Dendritic cell treated with granulocyte-macrophage colony-stimulating factor and Interleukin-4, amounts not matched to agents 40 ng/mL and 50 ng/mL, for 4 days (primary cell): ENCODE measurements around the gene DNAJC8.

Experiments
- H3K27ac Mint-ChIP-seq: one replicate; pipeline ENCODE4 v1.8.0; 2022; ENCODE audit warnings: mild to moderate bottlenecking, mixed read lengths
- H3K27me3 Mint-ChIP-seq: one replicate; pipeline ENCODE4 v1.8.0; 2022; ENCODE audit warnings: mild to moderate bottlenecking, mixed read lengths
- H3K36me3 Mint-ChIP-seq: one replicate; pipeline ENCODE4 v1.8.0; 2022; ENCODE audit warnings: low read depth, mixed read lengths
- H3K4me1 Mint-ChIP-seq: one replicate; pipeline ENCODE4 v1.8.0; 2022; ENCODE audit warnings: low read depth, mixed read lengths
- H3K4me3 Mint-ChIP-seq: one replicate; pipeline ENCODE4 v1.8.0; 2022; ENCODE audit warnings: mild to moderate bottlenecking, moderate library complexity, mixed read lengths
- H3K9me3 Mint-ChIP-seq: one replicate; pipeline ENCODE4 v1.8.0; 2022; ENCODE audit warnings: mixed read lengths
- intact Hi-C: fragments of 100-400 bp; cut with micrococcal nuclease; formaldehyde crosslinking; loops from one replicate; pipeline ENCODE4 v1.15.0; 2022

Gene DNAJC8

DNA sequence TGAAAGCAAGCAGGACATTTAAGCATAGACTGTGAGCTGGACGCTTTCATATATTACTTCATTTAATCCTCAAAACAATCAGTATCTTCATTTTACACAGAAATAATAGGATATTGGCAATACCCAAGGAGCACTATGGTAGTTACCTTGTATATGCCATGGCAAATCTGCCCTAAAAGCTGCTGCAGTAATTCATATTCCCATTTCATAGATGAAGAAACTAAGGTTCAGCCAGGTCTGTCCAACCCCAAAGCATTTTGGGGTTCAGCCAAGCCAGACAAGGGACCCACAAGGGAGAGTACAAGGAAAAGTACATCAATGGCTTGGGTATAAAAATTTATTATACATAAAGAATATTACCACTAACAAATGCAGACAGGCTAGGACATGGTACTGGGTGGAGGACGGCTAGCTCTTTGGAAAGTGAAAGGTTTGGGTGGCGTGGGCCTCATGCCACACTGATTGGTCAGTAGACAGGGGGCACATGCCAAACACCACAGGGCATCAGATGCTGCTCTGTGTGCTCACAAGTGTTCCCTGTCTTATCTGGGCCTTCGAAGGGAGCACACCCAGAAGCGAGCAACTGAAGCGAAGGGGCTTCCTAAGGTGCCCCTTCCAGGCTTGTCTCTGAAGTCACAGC is 32.5 kb downstream of the DNAJC8 start:
- H3K9me3 Mint-ChIP-seq, result no peaks in the 10 kb centered on the region
- H3K27me3 Mint-ChIP-seq, result no peaks in the 10 kb centered on the region
- H3K4me3 Mint-ChIP-seq, result no peak overlapping the region
- peaks cover 78% of the 10 kb centered on the region for H3K36me3 Mint-ChIP-seq
- peaks cover 31% of the 10 kb centered on the region for H3K4me1 Mint-ChIP-seq
- intact Hi-C loops, result no loop called here
- no peak overlapping the region for H3K27ac Mint-ChIP-seq

DNA sequence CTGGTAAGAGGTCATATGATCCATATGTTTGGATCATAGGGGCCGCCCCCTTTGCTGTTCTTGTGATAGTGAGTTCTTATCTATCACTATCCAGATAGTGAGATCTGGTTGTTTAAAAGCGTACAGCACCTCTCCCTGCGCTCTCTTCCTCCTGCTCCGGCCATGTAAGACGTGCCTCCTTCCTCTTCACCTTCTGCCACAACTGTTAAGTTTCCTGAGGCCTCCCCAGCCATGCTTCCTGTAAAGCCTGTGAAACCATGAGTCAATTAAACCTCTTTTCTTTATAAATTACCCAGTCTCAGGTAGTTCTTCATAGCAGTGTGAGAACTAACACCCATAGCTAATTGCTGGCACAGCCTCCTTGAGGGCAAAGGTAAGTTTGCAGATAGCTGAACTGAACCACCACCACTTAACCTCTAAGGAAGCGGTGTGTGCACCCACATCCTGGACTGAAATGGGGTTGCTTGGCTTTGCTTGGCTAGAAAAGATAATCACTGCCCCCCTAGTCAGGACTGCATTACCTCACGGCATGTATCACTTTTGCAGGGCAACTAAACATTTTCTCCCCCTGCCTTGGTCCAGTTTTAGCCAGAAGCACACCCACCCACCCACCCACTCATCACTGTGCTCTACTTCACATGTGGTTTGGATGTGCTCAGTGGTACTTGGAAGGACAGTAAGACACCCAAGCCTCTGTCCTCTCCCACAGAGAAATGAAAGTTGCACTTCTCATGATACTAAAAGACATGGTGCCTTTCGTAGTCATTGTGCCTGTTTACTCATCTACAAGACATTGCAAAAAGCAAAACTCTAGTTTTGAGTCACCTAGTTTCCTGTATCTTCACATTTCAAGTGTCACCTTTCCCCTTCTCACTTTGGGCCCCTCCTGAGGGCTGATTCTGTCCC is 33.2 kb downstream of the DNAJC8 start:
- Mint-ChIP-seq H3K27me3 (no peaks in the 10 kb centered on the region), H3K4me3 (no peak overlapping the region), H3K9me3 (no peaks in the 10 kb centered on the region), H3K36me3 (peaks cover 70% of the 10 kb centered on the region), H3K27ac (peak overlapping the region; percentile 12), H3K4me1 (peaks cover 31% of the 10 kb centered on the region)
- intact Hi-C loops, result loop anchor here (10.0 kb wide), 1 partner anchor 365 kb away; the partner anchor contains the start of gene PPP1R8

DNA sequence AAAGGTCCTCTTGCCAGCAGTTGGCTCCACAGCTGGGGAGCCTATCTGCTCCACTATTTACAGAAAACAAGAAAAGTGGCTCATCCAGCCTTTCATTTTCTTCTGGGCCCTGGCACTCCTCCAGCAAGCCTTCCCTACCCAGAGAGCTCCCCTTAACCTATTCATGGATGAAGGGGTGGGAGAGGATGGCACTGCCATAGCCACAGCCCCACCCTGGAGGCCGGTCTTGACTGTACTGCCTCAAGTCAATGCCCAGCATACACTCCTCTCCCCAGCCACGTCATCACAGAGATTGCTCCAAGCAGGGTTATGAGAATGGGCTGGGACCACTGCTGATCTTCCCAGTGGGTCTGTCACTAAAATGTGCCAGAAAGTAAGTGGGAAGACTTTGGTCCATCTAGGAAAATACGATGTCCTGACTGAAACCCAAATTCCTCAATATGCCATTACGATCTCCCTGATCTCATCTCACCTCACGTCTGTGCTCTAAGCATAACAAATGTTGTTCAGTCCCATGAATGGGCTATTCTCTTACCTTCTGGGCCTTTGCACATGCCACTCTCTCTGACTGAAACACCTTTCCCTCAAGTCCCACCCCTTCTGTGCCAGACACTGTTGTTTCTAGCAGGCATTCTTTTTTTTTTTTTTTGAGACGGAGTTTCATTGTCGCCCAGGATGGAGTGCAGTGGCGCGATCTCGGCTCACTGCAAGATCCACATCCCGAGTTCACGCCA is 35.0 kb downstream of the DNAJC8 start:
- intact Hi-C loops, result loop anchor here (10.0 kb wide), 1 partner anchor 363 kb away; the partner anchor contains the start of gene PPP1R8
- Mint-ChIP-seq H3K36me3 (peaks cover 60% of the 10 kb centered on the region), H3K9me3 (no peaks in the 10 kb centered on the region), H3K4me1 (peaks cover 31% of the 10 kb centered on the region), H3K27me3 (no peaks in the 10 kb centered on the region), H3K27ac (peak overlapping the region; percentile 21), H3K4me3 (no peak overlapping the region)

DNA sequence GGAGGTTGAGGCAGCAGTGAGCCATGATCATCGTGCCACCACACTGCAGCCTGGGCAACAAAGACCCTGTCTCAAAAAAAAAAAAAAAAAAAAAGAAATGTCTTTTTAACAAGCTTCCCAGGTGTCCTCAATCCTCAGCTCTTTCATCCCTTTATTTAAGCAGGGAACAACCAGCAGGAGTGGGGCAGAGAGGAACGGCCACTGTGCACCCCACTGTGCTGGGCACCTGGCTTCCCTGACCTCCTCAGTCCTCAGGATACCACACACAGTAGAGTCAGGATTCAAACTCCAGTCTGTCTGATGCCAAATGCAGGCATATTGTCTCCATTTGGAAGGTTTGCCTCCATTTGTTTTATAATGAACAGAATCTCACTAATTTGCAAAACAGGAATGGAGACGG is 36.5 kb downstream of the DNAJC8 start:
- H3K9me3 Mint-ChIP-seq, result no peaks in the 10 kb centered on the region
- H3K4me1 Mint-ChIP-seq, result peaks cover 34% of the 10 kb centered on the region
- no peaks in the 10 kb centered on the region for H3K27me3 Mint-ChIP-seq
- H3K4me3 Mint-ChIP-seq, result no peak overlapping the region
- H3K36me3 Mint-ChIP-seq, result peaks cover 49% of the 10 kb centered on the region
- intact Hi-C loops, result loop anchor here (10.0 kb wide), 1 partner anchor 362 kb away; the partner anchor contains the start of gene PPP1R8
- H3K27ac Mint-ChIP-seq, result peak overlapping the region; percentile 33

DNA sequence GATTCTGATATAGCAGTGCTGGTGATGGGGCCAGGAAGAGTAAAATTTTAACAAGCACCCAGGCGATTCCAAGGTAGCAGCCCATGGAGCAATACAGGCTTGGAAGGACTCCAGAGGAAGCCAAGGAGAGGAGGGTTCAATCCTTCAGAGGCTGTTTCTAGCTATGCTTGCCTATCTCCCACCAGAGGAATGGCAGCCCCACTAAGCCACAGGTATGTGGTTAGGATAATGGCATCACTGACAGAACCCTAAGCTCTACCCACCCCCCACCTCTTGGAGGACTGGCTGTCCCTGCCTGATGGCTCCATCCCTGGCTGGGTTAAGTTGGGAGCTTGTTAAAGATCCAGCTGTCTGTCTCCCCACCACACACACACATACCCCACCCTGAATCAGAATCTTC is 37.0 kb downstream of the DNAJC8 start:
- H3K27ac Mint-ChIP-seq, result no peak overlapping the region
- no peak overlapping the region for H3K4me3 Mint-ChIP-seq
- intact Hi-C loops, result loop anchor here (10.0 kb wide), 1 partner anchor 361 kb away; the partner anchor contains the start of gene PPP1R8
- H3K27me3 Mint-ChIP-seq, result no peaks in the 10 kb centered on the region
- H3K9me3 Mint-ChIP-seq, result no peaks in the 10 kb centered on the region
- H3K4me1 Mint-ChIP-seq, result peaks cover 40% of the 10 kb centered on the region
- H3K36me3 Mint-ChIP-seq, result peaks cover 44% of the 10 kb centered on the region

DNA sequence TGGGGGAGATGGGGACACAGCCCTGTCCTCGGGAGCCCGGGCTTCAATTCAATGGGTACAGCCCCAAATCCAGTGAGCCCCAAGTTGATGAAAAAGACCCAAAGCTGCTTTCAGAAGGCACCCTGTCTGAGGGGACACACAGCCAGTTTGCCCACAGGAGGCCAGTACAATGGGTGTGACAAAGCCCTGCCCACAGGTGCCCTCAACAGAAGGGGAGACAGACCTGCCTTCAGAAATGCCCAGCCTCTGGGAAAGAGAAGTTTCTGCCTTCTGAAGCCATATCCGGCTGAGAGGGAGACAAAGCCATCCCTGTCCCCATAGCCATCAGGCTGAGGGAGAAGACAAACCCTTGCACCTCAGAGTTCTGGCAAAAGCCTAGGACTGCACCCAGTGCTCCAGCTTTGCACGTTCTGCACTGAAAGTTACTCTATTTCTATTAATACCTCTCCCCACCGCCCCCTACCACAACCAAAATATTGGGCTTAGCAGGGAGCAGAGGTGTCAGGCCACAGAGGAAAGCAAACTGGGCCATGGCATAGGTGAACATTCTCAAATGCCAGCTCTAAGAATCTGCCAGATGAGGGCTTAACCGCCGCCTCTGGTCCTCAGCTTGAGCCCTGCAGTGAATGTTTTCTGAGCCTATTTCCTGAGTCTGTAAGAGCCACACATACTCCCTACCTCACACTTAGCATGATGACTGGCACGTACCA is 38.3 kb downstream of the DNAJC8 start:
- intact Hi-C loops, result loop anchor here (10.0 kb wide), 1 partner anchor 360 kb away; the partner anchor contains the start of gene PPP1R8
- peaks cover 43% of the 10 kb centered on the region for H3K4me1 Mint-ChIP-seq
- no peak overlapping the region for H3K4me3 Mint-ChIP-seq
- peaks cover 31% of the 10 kb centered on the region for H3K36me3 Mint-ChIP-seq
- H3K27ac Mint-ChIP-seq, result no peak overlapping the region
- H3K9me3 Mint-ChIP-seq, result no peaks in the 10 kb centered on the region
- no peaks in the 10 kb centered on the region for H3K27me3 Mint-ChIP-seq

DNA sequence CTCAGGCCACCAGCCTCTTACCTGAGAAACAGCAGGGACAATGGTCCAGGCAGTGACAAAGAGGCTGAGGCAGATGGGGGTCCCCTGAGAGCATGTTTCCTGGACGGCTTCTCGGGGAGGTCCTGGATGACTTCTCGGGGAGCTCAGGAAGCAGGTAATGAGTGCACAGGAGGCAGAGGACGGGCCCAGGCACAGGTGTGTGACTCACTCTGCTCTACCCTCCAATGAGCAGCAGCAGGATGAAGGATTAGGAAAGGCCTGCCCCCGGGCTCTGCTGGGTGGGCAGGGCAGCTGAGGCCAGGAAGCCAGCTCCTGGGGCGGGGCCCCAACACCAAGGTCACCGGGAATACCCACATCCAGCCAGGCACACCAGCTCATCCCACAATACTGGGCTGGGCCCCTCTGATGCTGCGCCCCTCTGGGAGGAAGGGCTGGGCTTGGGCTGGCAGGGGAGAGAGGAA is 39.1 kb downstream of the DNAJC8 start:
- intact Hi-C loops, result loop anchor here (10.0 kb wide), 1 partner anchor 359 kb away; the partner anchor contains the start of gene PPP1R8
- H3K27ac Mint-ChIP-seq, result no peak overlapping the region
- no peak overlapping the region for H3K4me3 Mint-ChIP-seq
- no peaks in the 10 kb centered on the region for H3K27me3 Mint-ChIP-seq
- H3K4me1 Mint-ChIP-seq, result peaks cover 39% of the 10 kb centered on the region
- H3K36me3 Mint-ChIP-seq, result peaks cover 23% of the 10 kb centered on the region
- H3K9me3 Mint-ChIP-seq, result no peaks in the 10 kb centered on the region

DNA sequence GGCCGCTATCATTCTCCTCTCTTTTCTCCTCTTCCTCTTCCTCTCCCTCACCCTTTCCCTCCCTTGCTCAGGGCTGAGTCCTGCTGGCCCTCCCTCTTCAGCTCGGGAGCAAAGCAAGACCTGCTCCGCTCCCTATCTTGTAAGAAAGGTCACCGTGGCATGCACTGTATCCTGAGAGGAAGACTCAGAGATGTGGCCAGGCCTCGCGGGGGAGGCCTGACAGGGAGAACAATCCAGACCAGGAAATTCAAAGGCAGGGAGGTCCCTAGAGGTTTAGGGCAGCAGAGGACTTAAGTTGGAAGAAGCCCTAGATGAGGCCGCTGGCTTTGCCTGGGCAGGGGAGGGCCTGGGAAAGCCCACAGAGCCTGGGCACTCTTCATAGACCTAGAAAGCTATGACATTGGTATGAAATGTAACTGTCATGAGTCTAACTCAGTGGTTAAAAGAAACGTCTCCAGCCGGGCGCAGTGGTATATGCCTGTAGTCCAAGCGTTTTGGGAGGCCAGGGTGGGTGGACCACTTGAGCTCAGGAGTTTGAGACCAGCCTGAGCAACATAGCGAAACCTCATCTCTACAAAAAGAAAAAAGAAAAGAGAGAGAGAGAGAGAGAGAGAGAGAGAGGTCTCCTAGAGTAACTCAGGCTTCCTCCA is 41.7 kb downstream of the DNAJC8 start:
- H3K4me1 Mint-ChIP-seq, result peaks cover 19% of the 10 kb centered on the region
- intact Hi-C loops, result loop anchor here (10.0 kb wide), 1 partner anchor 356 kb away; the partner anchor contains the start of gene PPP1R8
- peak overlapping the region; percentile 78 for H3K27ac Mint-ChIP-seq
- H3K36me3 Mint-ChIP-seq, result peaks cover 9% of the 10 kb centered on the region
- no peak overlapping the region for H3K4me3 Mint-ChIP-seq
- H3K9me3 Mint-ChIP-seq, result no peaks in the 10 kb centered on the region
- H3K27me3 Mint-ChIP-seq, result no peaks in the 10 kb centered on the region

DNA sequence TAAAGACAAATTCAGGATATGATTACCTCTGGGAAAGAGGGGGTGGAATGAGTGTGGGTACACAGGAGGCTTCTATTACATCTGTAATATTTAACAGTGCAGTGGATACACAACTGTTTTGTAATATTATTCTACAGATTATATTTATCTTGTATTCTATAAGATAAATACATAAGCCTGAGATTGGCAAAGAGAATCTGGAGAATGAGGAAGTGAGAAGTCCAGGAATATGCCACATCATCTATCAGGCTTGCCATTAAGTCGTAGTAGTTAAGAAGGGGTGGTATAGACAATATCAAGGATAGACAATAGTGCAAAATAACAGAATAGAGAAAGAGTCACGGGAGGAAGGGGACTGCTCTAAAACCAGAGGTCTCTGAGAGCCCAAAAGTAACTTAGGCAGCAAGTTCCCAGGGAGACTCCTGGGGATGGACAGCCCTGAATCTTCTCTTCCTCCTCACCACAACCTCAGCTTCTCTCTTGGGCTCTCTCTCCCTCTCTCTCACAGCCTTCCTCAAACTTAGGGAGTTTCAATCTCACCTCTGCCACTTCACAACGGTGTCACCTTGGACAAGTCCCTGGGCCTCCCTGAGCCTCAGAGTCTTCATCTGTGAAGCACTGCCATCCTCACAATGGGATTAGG is 42.4 kb downstream of the DNAJC8 start:
- H3K36me3 Mint-ChIP-seq, result peaks cover 9% of the 10 kb centered on the region
- peak overlapping the region; percentile 78 for H3K27ac Mint-ChIP-seq
- H3K9me3 Mint-ChIP-seq, result no peaks in the 10 kb centered on the region
- no peaks in the 10 kb centered on the region for H3K27me3 Mint-ChIP-seq
- intact Hi-C loops, result loop anchor here (10.0 kb wide), 1 partner anchor 356 kb away; the partner anchor contains the start of gene PPP1R8
- peak overlapping the region; percentile 48 for H3K4me3 Mint-ChIP-seq
- H3K4me1 Mint-ChIP-seq, result peaks cover 19% of the 10 kb centered on the region

DNA sequence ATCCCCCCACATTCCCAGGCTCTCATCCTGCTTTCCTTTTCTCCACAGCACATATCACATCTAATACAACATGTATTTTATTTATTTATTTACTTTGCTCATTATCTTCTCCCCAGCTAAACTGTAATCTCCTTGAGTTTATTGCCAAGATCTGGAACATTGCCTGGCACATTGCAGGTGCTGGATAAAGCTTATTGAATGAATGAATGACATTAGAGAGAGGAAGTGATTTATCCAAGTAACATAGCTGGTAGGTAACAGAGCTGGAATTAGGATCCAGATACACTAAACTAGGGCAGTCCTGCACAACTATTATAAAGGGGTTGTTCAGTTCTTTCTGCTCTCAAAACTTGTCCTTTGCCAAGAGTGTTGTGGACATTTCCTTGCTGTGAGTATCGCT is 47.8 kb downstream of the DNAJC8 start:
- no peaks in the 10 kb centered on the region for H3K36me3 Mint-ChIP-seq
- no peak overlapping the region for H3K27ac Mint-ChIP-seq
- H3K4me3 Mint-ChIP-seq, result no peak overlapping the region
- no peaks in the 10 kb centered on the region for H3K27me3 Mint-ChIP-seq
- H3K9me3 Mint-ChIP-seq, result no peaks in the 10 kb centered on the region
- peaks cover 14% of the 10 kb centered on the region for H3K4me1 Mint-ChIP-seq
- intact Hi-C loops, result no loop called here

DNA sequence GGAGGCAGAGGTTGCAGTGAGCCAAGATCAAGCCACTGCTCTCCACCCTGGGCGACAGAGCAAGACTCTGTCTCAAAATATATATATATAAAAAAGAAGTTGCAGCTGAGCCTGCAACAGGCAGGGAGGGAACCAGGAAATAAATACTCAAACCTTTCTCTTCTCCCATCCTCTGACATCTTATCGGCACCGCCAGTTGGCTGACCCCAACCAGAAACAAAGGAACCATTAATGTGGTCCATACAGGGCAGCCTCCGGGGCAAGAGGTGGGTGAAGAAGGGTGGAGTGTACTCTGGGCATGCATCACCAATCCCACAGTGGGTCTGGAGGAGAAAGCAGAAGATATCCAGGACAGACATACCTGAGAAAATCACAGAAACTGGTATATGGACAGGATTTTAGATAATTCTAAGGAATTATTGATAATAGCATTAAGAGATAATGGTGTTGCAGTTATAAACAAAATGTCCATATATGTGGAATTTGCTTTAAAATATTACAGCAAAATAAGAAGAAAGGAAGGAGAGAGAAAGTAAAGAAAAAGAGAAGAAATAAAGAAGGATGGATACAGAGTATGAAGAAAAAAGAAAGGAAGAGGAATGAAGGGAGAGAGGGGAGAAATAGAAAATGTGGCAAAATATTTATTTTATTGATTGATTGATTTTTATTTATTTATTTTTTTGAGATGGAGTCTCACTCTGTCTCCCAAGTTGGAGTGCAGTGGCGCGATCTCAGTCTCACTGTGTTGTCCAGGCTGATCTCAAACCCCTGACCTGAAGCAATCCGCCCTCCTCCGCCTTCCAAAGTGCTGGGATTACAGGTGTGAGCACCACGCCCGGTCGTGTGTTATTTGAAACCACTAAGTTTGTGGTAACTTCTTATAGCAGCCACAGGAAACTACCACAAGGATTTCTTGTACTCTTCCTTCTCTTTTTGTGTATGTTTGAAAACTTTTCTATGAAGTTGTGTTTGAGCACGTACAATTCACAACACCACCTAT is 52.2 kb downstream of the DNAJC8 start:
- Mint-ChIP-seq H3K36me3 (peaks cover 13% of the 10 kb centered on the region), H3K4me3 (no peak overlapping the region), H3K27ac (peak overlapping the region; percentile 54), H3K4me1 (peaks cover 33% of the 10 kb centered on the region), H3K9me3 (no peaks in the 10 kb centered on the region), H3K27me3 (no peaks in the 10 kb centered on the region)
- intact Hi-C loops, result no loop called here
